H1 (cell line): ENCODE measurements around the gene TMEM117. TPM values are rescaled to one million over a fixed set of nuclear protein-coding genes. Genes with fewer than 3 reads are reported as not detected.

ENCODE experiments used
- CTCF ChIA-PET: fragments of 300-600 bp; sonication (Branson Sonifier 250); formaldehyde crosslinking; loops from one replicate; lab custom pipeline; 2021; ENCODE audit not compliant: partially characterized antibody; lab: Charles Lee
- POLR2A ChIA-PET: fragments of 300-600 bp; sonication (Branson Sonifier 250); formaldehyde crosslinking; loops from one replicate; lab custom pipeline; 2021; ENCODE audit warnings: inconsistent platforms; ENCODE audit not compliant: partially characterized antibody; lab: Charles Lee
- DNase-seq, 2 experiments: peaks; one replicate each; pipeline versions ENCODE4 v3.0.0 to v3.0.0-alpha.2; 2010 to 2022; ENCODE audit warnings: low spot score in 2 of 2, low read depth in 1 of 2, mixed read lengths in 1 of 2
- FAIRE-seq: peaks from 2 replicates; lab custom pipeline; 2011; peaks lifted over from hg19 to GRCh38; lab: Jason Lieb, UNC
- H2AFZ ChIP-seq: 2 replicates; pipeline ENCODE4 v1.8.1; 2012; ENCODE audit warnings: low read length, inconsistent platforms
- H2AK5ac ChIP-seq: 2 replicates; pipeline ENCODE4 v1.6.1; 2013; ENCODE audit warnings: low read depth, low read length
- H2BK120ac ChIP-seq: replicated peaks from 2 replicates; pipeline ENCODE3; 2013; ENCODE audit warnings: low read depth, low read length, inconsistent platforms
- H2BK12ac ChIP-seq: 2 replicates; pipeline ENCODE4 v1.6.1; 2013; ENCODE audit warnings: low read depth, low read length
- H2BK15ac ChIP-seq: 2 replicates; pipeline ENCODE4 v1.6.1; 2013; ENCODE audit warnings: low read length
- H2BK20ac ChIP-seq: 2 replicates; pipeline ENCODE4 v1.6.1; 2013; ENCODE audit warnings: low read length
- H2BK5ac ChIP-seq: 2 replicates; pipeline ENCODE4 v1.6.1; 2013; ENCODE audit warnings: low read depth, low read length
- H3K14ac ChIP-seq: 2 replicates; pipeline ENCODE4 v1.6.1; 2013; ENCODE audit warnings: inconsistent platforms; ENCODE audit not compliant: insufficient read length
- H3K18ac ChIP-seq: 2 replicates; pipeline ENCODE4 v1.6.1; 2013; ENCODE audit warnings: low read length; ENCODE audit errors: extremely low read depth
- H3K23ac ChIP-seq: 2 replicates; pipeline ENCODE4 v1.6.1; 2013; ENCODE audit warnings: inconsistent platforms; ENCODE audit not compliant: insufficient read length
- H3K23me2 ChIP-seq: 2 replicates; pipeline ENCODE4 v1.6.1; 2013; ENCODE audit warnings: low read depth, low read length
- H3K27ac ChIP-seq: 2 replicates; pipeline ENCODE4 v1.6.1; 2011; ENCODE audit warnings: low read depth, low read length, inconsistent platforms
- H3K27me3 ChIP-seq, 4 experiments: replicated peaks in 1 of 4; 1 replicate in 1 of 4; 2 replicates in 3 of 4; pipeline versions ENCODE4 v1.6.1 to v1.8.1; 2011 to 2013; ENCODE audit warnings: low read length in 3 of 4, mild to moderate bottlenecking in 3 of 4, inconsistent platforms in 2 of 4, mixed read lengths in 2 of 4, moderate library complexity in 1 of 4; ENCODE audit not compliant: control insufficient read depth in 3 of 4, insufficient read depth in 3 of 4; ENCODE audit errors: extremely low read depth in 1 of 4
- H3K36me3 ChIP-seq, 4 experiments: 2 replicates each; pipeline versions ENCODE4 v1.6.1 to v1.8.1; 2011 to 2013; ENCODE audit warnings: mild to moderate bottlenecking in 4 of 4, low read length in 3 of 4, moderate library complexity in 2 of 4, control low read depth in 1 of 4, inconsistent platforms in 1 of 4; ENCODE audit not compliant: insufficient read depth in 4 of 4, control insufficient read depth in 2 of 4
- H3K4ac ChIP-seq: replicated peaks from 2 replicates; pipeline ENCODE3; 2013; ENCODE audit warnings: low read length, low read depth, mixed read lengths, inconsistent platforms; ENCODE audit not compliant: insufficient read length
- H3K4me1 ChIP-seq, 4 experiments: replicated peaks in 1 of 4; 1 replicate in 1 of 4; 2 replicates in 3 of 4; pipeline versions ENCODE4 v1.6.1 to v1.8.1; 2011 to 2013; ENCODE audit warnings: low read length in 3 of 4, inconsistent platforms in 2 of 4, mixed read lengths in 1 of 4; ENCODE audit not compliant: insufficient read depth in 4 of 4, control insufficient read depth in 3 of 4
- H3K4me2 ChIP-seq, 2 experiments: 2 replicates each; pipeline versions ENCODE4 v1.6.1 to v1.8.1; 2011 to 2013; ENCODE audit warnings: low read depth in 2 of 2, low read length in 2 of 2, control low read depth in 1 of 2, inconsistent platforms in 1 of 2, mild to moderate bottlenecking in 1 of 2; ENCODE audit not compliant: insufficient read depth in 1 of 2
- H3K4me3 ChIP-seq, 4 experiments: fragments of 200-600, 300-600 bp in 1 of 4; sonication (generic), shearing (Covaris generic), sonication (Bioruptor Twin) in 1 of 4; 2 replicates each; pipeline versions ENCODE4 v1.5.1 to v1.8.1; 2011 to 2016; ENCODE audit warnings: low read length in 4 of 4, low read depth in 3 of 4, control low read depth in 2 of 4, inconsistent platforms in 2 of 4, mild to moderate bottlenecking in 2 of 4, mixed read lengths in 1 of 4, moderate library complexity in 1 of 4; ENCODE audit not compliant: insufficient read depth in 2 of 4; ENCODE audit errors: extremely low read depth in 1 of 4
- H3K56ac ChIP-seq: replicated peaks from 2 replicates; pipeline ENCODE3; 2013; ENCODE audit warnings: low read depth, mild to moderate bottlenecking, mixed read lengths, low read length, inconsistent platforms; ENCODE audit not compliant: insufficient read length
- H3K79me1 ChIP-seq: 2 replicates; pipeline ENCODE4 v1.6.1; 2013; ENCODE audit warnings: low read depth, low read length, control low read depth
- H3K79me2 ChIP-seq, 2 experiments: 2 replicates each; pipeline versions ENCODE4 v1.6.1 to v1.8.1; 2012 to 2013; ENCODE audit warnings: low read length in 2 of 2, mild to moderate bottlenecking in 2 of 2, inconsistent platforms in 1 of 2; ENCODE audit not compliant: insufficient read depth in 2 of 2, control insufficient read depth in 1 of 2
- H3K9ac ChIP-seq, 4 experiments: replicated peaks in 1 of 4; 1 replicate in 1 of 4; 2 replicates in 3 of 4; pipeline versions ENCODE4 v1.6.1 to v1.8.1; 2011 to 2013; ENCODE audit warnings: low read depth in 3 of 4, low read length in 3 of 4, control low read depth in 2 of 4, mild to moderate bottlenecking in 2 of 4, moderate library complexity in 2 of 4, inconsistent platforms in 1 of 4; ENCODE audit errors: extremely low read depth in 1 of 4
- H3K9me3 ChIP-seq, 2 experiments: 2 replicates each; pipeline versions ENCODE4 v1.6.1 to v1.8.1; 2012 to 2013; ENCODE audit warnings: mild to moderate bottlenecking in 2 of 2, moderate library complexity in 2 of 2, control low read depth in 1 of 2, inconsistent platforms in 1 of 2, low read depth in 1 of 2, low read length in 1 of 2, mixed read lengths in 1 of 2; ENCODE audit not compliant: insufficient read depth in 2 of 2
- H4K20me1 ChIP-seq, 2 experiments: replicated peaks in 1 of 2; 2 replicates each; pipeline versions ENCODE3 to v1.8.1; 2011 to 2013; ENCODE audit warnings: inconsistent platforms in 2 of 2, low read length in 2 of 2, mild to moderate bottlenecking in 1 of 2; ENCODE audit not compliant: insufficient read depth in 2 of 2, control insufficient read depth in 1 of 2
- H4K5ac ChIP-seq: 2 replicates; pipeline ENCODE4 v1.6.1; 2013; ENCODE audit warnings: low read length, low read depth, mixed read lengths, inconsistent platforms; ENCODE audit not compliant: insufficient read length
- H4K8ac ChIP-seq: 2 replicates; pipeline ENCODE4 v1.8.0; 2013; ENCODE audit warnings: mild to moderate bottlenecking, moderate library complexity, low read length, inconsistent platforms; ENCODE audit not compliant: insufficient read depth; ENCODE audit errors: extremely low read depth
- H4K91ac ChIP-seq: replicated peaks from 2 replicates; pipeline ENCODE3; 2013; ENCODE audit warnings: low read length, mixed read lengths, inconsistent platforms; ENCODE audit not compliant: insufficient read length
- NANOG ChIP-seq: IDR thresholded peaks from 2 replicates; pipeline ENCODE4 v1.6.1; 2011; ENCODE audit warnings: low read length, low read depth, mild to moderate bottlenecking, inconsistent platforms; ENCODE audit not compliant: insufficient read depth, poor library complexity, severe bottlenecking
- SP4 ChIP-seq: IDR thresholded peaks from 2 replicates; pipeline ENCODE4 v1.6.1; 2012; ENCODE audit warnings: low read length, inconsistent platforms
- WGBS, 2 experiments: shearing (Covaris generic) in 1 of 2; methylation state at CpG; one replicate each; pipeline versions ENCODE4 v1.1.6 to v1.1.7; 2013 to 2015; ENCODE audit warnings: low lambda C conversion rate in 2 of 2, mixed read lengths in 2 of 2, inconsistent platforms in 1 of 2, low coverage in 1 of 2, missing lambda C conversion rate in 1 of 2; ENCODE audit not compliant: insufficient replicate concordance in 2 of 2, insufficient coverage in 1 of 2, insufficient read length in 1 of 2; ENCODE audit errors: extremely low coverage in 1 of 2, missing lambda C conversion rate in 1 of 2; 5-methylcytosine and 5-hydroxymethylcytosine counted together
- polyA plus RNA-seq, 7 experiments: library from polyadenylated mRNA; depleted of rRNA in 3 of 7; stranded (reverse) in 5 of 7; unstranded in 2 of 7; fragments of >200 nt in 5 of 7; fragments of 200-250 nt in 2 of 7; gene quantifications; 1 replicate in 5 of 7; 2 replicates in 1 of 7; 4 replicates in 1 of 7; pipeline versions ENCODE4 v1.2.1 to v1.2.3, GENCODE V29; 2011 to 2013; ENCODE audit warnings: missing spikeins in 2 of 7, mixed read lengths in 2 of 7
- total RNA-seq: library from RNA; stranded (reverse); fragmentation: NEBNext Ultra II Directional; extraction: Animal tissue kit (Norgen Biotek cat#: 25700); gene quantifications from 2 replicates; pipeline ENCODE4 v1.2.1, GENCODE V29; 2021

TMEM117 gene
- total and polyA plus RNA-seq, 2 of the 8 experiments (the other 6 are each of a cell fraction or from before 2014, with no cell fraction given), result 0.80 to 1.4 TPM

- Histone ChIP-seq H2AFZ (peak overlapping the region; percentile 89; the same call in 1 of the 2 replicates), H3K79me1 (no peaks in the 10 kb centered on the region), H3K18ac (no peak overlapping the region), H3K9ac (peak overlapping the region in 1 of 4 experiments; percentile 36; a peak in 1 of 7 replicates), H4K8ac (no peak overlapping the region), H2BK12ac (no peak overlapping the region), H3K14ac (peak overlapping the region; percentile 28), H3K27ac (no peak overlapping the region), H3K4me1 (no peaks in the 10 kb centered on the region), H3K4me3 (no peak overlapping the region), H4K91ac (no peak overlapping the region), H4K20me1 (no peaks in the 10 kb centered on the region), H3K27me3 (no peaks in the 10 kb centered on the region), H3K56ac (no peak overlapping the region), H3K9me3 (no peaks in the 10 kb centered on the region), H2AK5ac (no peak overlapping the region), H2BK15ac (no peak overlapping the region), H4K5ac (no peak overlapping the region), H3K23ac (no peak overlapping the region), H3K4me2 (no peak overlapping the region), H2BK120ac (no peak overlapping the region), H3K23me2 (no peaks in the 10 kb centered on the region), H3K36me3 (no peaks in the 10 kb centered on the region), H3K79me2 (no peaks in the 10 kb centered on the region), H3K4ac (no peak overlapping the region), H2BK20ac (no peak overlapping the region; the same call in 1 of the 2 replicates), H2BK5ac (no peak overlapping the region)
- ChIA-PET POLR2A (no interaction called here), CTCF (interaction anchor here (0.6 to 9.2 kb wide), 2 partner anchors 107 to 384 kb away, joined by 3 to 113 read pairs; no protein-coding TSS in a partner anchor)
- FAIRE-seq, result no peak
- WGBS, 2 experiments, result 83% methylated on average over 8 of the region's 8 CpGs; no CpG with 5 or more reads in 1 of the 2 experiments
- no peak for DNase-seq
- TF ChIP-seq NANOG (no peak), SP4 (no peak)
Observed at GRCh38 chr12:43884683-43885410, 49.0 kb downstream of the TMEM117 start.
